ENCODE measurements around the gene YPEL5.

YPEL5 gene

GRCh38 chr2:30155202-30155601 lies 8.4 kb downstream of the YPEL5 start:
- no peak for DNase-seq (ENCODE audit: extremely low read depth, low read depth)
- TF ChIP-seq CTCF (IDR thresholded peaks at IDR 0.05; ENCODE audit: low read depth, low read length, missing control alignments) = no peak
- no peak overlapping the region for H3K4me3 ChIP-seq (replicated peaks; ENCODE audit: low read depth, low read length)

DNA sequence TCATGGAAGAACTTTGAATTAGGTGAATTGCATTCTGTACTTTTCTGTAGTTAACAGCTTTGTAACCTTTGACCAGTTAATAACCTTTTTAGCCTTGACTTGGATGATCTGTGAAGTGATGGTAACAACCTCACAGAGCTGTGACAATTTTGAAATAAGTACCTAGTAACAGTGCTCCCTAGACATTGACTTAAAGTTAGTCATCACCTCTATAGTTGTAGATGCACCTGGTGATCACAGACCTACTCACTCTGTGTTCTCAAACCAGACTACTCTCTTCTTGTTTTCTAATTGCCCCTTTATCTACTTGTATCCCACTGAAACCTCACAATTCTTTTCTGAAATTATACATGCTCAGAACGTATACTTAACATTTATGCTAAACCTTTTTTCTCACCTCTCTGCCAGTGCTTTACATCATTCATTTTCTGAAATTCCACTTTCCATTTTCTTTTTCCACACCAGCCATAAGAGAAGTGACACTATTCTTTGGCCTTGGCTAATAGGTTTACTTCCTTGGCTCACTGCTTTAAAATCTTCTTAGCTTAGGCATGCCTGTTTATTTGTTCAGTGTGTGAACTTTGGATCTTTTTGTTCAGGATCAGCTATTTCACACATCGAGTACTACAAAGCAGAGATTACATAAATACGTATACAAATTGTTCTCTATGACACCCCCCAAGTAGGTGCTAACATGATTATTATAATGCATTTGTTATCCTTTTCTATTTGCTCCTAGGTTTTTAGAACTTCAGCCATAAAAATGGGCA lies 9.3 kb downstream of the YPEL5 start:
- H3K4me3 ChIP-seq (replicated peaks; ENCODE audit: low read depth, low read length) = no peak overlapping the region
- DNase-seq (ENCODE audit: extremely low read depth, low read depth) = no peak
- TF ChIP-seq CTCF (IDR thresholded peaks at IDR 0.05; ENCODE audit: low read depth, low read length, missing control alignments) = no peak

- H3K4me3 ChIP-seq (replicated peaks; ENCODE audit: low read depth, low read length) = no peak overlapping the region
- DNase-seq (ENCODE audit: extremely low read depth, low read depth) = no peak
- no peak for TF ChIP-seq CTCF (IDR thresholded peaks at IDR 0.05; ENCODE audit: low read depth, low read length, missing control alignments)
Observed at GRCh38 chr2:30157616-30158015, 10.8 kb downstream of the YPEL5 start.

GRCh38 chr2:30159766-30160165 lies 13.0 kb downstream of the YPEL5 start:
- no peak for DNase-seq (ENCODE audit: extremely low read depth, low read depth)
- H3K4me3 ChIP-seq (replicated peaks; ENCODE audit: low read depth, low read length) = no peak overlapping the region
- no peak for TF ChIP-seq CTCF (IDR thresholded peaks at IDR 0.05; ENCODE audit: low read depth, low read length, missing control alignments)

- DNase-seq (ENCODE audit: extremely low read depth, low read depth) = no peak
- no peak for TF ChIP-seq CTCF (IDR thresholded peaks at IDR 0.05; ENCODE audit: low read depth, low read length, missing control alignments)
- H3K4me3 ChIP-seq (replicated peaks; ENCODE audit: low read depth, low read length) = no peak overlapping the region
Observed at GRCh38 chr2:30161929-30162706, 15.3 kb downstream of the YPEL5 start.

- no peak for DNase-seq (ENCODE audit: extremely low read depth, low read depth)
- TF ChIP-seq CTCF (IDR thresholded peaks at IDR 0.05; ENCODE audit: low read depth, low read length, missing control alignments) = no peak
- no peak overlapping the region for H3K4me3 ChIP-seq (replicated peaks; ENCODE audit: low read depth, low read length)
Observed at GRCh38 chr2:30162806-30163205, 16.0 kb downstream of the YPEL5 start.
